Stimulated activated CD4-positive, alpha-beta T cell treated with anti-CD3 and anti-CD28 coated beads, TNF-alpha, amount 100 ng/mL, for 4 hours (primary cell): ENCODE results near the gene CYP2W1.
A peak's percentile ranks its signal among the peaks of the same experiment; 100 is the strongest.

Source experiments
- DNase-seq, 3 experiments: peaks; one replicate each; pipeline ENCODE4 v3.0.0-alpha.2; 2020; ENCODE audit warnings: low read depth in 3 of 3

The CYP2W1 gene

DNA sequence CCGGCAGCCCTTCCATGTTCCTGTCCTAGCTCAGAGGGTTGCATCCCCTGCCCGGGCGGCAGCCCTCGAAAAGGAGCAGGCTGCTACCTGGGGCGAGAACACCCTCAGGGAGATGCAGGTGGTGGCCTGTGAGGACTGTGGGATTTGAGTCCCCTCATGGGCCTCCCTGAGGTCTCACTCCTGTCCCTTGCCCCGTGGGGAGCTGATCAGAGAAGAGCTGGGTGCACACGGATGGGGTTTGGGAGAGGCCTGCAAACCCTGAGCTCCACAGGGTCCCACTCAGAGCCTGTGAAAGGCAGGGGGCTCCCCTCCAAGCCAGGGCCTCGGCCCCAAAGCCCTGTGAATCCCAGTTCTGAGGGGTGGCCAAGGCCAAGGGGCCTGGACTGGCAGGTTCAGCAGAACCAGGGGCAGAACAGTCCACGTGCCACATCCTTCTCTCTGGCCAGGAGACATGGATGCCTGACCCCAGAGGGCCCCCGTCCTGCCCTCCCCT lies 424 bp upstream of the CYP2W1 start:
- DNase-seq: no peak

DNA sequence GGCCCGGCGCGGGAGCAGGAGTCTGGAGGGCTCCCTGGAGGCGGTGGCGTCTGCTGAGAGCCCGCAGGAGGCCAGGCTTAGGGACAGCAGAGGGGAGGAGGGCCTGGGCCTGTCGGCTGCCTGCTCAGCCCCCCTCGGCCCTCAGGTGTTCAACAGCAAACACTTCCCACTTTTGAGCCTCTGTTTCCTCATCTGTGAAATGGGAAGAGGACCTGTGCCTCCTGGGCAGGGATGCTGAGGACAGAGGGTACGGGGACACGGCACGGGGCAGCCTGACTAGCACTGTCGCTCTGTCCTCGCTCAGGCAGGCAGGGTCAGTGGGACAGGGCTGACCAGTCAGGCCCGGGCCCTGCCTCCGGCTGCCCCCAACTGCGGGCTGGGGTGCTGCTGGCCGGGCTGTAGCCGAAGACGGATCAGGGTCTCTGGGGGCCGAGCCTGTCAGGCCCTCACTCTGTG lies 663 bp downstream of the CYP2W1 start:
- DNase-seq: no peak

DNA sequence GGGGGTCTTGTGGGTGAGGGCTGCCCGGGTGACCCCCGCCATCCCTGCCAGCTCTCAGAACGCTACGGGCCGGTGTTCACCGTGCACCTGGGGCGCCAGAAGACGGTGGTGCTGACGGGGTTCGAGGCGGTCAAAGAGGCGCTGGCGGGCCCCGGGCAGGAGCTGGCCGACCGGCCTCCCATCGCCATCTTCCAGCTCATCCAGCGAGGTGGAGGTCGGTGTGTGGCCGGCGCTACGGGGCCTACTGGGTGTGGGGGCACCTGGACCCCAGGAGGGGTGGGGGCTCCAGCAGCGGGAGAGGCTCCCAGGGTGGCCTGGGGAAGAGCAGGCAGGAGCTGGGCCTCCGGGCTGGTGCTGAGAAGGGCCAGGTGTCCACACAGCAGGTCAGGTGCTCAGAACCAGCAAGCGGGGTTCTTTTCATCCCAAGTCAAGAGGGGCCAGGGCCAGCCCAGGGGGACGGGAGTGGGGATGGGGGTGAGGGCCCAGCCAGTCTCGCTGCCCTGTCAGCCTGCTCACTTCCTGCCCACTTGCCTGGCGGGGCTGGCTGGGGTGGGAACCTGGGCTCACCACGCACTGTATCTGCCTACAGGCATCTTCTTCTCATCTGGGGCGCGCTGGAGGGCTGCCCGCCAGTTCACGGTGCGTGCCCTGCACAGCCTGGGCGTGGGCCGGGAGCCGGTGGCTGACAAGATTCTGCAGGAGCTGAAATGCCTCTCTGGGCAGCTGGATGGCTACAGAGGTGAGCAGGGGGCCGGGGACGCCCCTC lies 1.6 kb downstream of the CYP2W1 start:
- no peak for DNase-seq

DNA sequence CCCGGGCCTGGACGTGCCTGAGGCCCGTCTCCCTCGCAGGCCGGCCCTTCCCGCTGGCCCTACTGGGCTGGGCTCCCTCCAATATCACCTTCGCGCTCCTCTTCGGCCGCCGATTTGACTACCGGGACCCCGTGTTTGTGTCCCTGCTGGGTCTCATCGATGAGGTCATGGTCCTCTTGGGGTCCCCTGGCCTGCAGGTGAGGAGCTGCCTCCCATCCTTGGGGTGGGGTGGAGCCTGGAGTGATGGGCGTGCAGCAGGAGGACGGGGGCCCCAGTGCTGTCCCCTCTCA lies 2.1 kb downstream of the CYP2W1 start:
- no peak for DNase-seq

DNA sequence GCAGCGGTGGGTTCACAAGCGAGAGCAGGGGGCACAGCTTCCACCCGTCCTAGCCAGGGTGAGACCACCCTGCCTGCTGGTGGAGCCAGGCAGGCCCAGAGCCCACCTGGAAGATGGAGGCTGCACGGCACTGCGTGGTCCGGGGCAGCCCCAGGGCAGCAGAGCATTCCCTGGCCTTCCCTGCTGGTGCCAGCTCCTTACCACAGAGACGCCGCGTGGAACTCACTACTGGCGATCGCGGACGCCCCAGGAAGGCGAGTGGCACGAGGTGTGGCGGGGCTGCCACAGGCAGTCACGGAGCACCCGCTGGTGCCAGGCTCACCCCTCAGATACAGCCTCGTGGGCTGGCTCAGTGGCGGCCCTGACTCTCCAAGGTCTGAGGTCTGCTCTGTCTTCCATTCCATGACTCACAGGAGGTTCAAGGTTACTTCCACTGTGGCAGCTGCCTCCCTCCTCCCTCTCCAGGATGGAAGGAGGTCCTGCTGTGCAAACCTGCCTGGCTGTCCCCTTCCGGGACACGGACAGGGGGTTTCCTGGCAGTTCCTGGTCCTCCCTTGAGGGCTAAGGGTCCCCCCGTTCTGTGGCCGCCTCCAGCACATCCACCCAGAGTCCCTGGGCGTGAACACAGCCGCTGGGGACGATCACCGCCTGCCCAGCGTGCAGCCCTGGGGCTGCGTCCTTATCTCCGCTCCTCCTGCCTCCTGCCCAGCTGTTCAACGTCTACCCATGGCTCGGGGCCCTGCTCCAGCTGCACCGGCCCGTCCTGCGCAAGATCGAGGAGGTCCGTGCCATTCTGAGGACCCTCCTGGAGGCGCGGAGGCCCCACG lies 3.1 kb downstream of the CYP2W1 start:
- no peak for DNase-seq

DNA sequence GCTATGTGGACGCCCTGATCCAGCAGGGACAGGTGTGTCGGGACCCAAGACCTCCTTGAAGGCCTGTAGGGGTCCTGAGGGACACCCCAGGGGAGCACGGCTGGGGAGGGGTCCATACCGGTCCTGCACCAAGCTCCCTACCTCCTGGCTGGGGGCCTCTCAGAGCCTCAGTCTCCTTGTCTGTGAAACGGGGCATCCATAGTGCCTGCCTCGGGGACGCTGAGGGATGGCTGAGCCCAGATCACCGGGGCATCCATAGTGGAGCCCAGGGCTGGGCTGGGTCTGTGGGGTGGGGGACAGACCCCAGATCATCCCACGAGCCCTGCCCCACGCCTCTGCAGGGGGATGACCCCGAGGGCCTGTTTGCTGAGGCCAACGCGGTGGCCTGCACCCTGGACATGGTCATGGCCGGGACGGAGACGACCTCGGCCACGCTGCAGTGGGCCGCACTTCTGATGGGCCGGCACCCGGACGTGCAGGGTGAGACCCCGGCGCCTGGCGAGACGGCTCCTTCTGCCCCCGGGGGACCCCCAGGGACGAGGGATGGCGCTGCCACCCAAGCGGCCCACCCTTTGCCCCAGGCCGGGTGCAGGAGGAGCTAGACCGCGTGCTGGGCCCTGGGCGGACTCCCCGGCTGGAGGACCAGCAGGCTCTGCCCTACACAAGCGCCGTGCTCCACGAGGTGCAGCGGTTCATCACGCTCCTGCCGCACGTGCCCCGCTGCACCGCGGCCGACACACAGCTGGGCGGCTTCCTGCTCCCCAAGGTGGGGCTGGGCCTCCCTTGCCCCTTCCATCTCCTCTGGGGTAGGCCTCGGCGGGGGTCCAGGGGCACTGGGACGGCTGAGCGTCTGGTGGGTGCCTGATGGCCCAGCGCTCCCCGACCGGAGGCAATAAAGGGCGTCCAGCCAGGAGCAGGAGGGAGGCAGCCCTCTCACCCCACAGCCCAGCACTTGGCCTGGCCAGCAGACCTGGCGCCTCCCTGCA lies 4.1 kb downstream of the CYP2W1 start:
- DNase-seq: no peak

DNA sequence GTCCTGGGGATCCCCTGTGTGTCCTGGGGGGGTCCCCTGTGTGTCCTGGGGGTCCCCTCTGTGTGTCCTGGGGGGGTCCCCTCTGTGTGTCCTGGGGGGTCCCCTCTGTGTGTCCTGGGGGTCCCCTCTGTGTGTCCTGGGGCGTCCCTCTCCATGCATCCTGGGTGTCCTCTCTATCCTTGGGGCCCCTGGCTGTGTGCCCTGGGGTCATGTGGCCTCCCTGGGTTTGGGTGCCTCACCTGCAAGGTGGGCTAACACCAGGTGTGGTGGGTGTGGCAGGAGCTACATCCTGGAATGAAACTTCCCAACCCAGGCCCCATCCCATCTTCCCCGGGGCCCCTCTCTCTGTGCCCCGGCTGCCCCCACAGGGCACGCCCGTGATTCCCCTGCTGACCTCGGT lies 4.9 kb downstream of the CYP2W1 start:
- no peak for DNase-seq

DNA sequence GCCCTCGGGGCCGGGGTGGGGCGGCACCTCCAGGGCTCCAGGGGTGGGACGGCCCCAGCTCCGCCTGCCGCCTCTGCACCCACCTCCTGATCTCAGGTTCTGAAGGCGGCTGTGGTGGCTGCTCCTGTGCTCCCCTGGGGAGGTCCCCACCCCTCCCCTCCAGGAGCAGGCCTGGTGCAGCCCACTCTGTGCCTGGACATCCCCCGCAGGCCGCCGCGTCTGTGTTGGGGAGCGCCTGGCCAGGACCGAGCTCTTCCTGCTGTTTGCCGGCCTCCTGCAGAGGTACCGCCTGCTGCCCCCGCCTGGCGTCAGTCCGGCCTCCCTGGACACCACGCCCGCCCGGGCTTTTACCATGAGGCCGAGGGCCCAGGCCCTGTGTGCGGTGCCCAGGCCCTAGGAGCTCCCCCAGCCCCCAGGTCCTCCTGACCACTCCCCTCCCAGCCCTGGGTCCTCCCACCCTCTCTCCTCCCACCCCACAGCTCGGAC lies 5.5 kb downstream of the CYP2W1 start:
- DNase-seq: no peak

DNA sequence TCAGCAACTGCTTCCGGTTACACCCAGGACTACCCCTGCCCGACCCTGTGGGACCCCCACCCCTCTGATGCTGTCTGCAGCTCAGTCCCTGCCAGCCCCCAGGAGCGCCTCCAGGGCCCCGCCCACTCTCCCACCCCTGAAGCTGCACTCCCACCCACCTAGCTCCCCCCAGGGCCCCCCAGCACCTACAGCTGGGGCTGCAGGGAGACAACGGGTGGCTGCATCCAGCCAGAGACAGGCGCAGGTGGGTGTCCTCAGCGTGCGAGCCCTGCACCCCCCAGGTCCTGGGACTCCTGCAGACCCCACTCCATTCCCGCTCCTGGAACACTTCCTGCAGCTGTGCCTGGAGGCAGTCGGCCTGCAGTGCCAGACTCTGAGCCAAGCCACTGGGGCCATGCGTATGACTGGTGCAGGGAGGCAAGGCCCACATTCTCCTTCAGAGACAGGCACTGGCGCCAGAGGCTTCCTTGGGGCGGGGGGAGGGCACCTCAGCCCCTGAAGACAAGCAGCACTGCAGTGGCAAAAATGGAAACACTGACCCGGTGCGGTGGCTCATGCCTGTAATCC lies 6.1 kb downstream of the CYP2W1 start:
- no peak for DNase-seq

DNA sequence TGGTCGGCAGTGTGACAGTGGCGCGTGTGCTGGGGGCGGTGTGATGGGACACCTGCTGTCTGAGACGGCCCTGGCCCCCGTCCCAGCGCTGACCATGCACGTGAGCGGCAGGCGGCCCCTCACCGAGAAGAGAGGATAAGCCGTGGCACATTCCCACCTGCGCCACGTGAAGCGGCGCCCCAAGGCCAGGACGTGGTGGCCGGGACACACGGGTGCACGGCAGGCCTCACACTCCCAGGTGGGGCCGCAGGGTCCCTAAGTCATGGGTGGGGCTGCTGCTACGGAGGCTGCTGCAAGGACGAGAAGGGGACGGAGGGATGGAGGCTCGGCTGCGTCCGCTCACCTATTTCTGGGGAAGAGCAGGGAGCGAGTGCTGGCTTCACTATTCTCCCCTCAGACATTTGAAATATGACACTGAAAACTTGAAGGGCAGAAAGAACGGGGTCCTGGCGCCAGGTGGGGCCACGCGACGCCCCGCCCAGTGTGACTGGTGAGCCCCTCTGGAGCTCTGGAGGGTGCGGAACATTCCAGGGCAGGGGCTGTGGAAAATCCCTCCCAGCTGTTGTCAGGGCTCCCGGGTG lies 7.5 kb downstream of the CYP2W1 start:
- no peak for DNase-seq

DNA sequence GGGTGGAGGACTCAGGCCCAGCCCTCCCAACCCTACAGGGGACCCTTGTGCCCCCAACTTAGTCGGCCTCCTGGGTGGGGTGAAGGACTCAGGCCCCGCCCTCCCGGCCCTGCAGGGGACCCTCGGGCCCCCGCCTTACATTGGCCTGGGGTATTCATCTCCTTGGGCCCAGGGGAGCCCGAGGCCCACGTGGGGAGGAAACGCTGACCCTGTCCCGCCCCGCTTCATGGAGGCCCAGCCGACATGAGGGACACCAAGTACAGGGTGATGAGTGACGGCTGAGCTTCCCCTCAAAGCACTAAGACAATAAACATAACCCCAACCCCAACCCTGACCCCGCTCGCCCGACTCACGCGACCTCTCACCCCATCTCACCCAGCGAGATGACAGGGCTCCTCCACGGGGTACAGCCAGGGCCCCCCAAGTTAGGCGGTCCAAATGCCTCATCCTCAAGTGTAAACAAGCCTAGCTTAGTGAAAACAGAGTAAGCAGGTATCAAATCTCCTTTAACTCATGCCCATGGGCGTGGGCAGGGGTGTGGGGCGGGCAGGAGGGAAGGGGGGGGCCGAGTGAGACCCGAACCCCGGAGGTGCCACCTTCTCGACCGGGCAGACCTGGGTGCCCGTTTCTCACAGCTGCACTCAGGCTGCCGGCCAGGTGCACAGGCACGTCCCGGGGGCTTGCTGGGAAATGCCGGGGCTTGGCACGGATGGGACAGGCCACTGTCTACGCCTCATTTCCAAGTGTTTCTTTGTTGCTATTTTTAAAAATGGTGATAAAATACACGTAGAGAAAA lies 8.2 kb downstream of the CYP2W1 start:
- no peak for DNase-seq

DNA sequence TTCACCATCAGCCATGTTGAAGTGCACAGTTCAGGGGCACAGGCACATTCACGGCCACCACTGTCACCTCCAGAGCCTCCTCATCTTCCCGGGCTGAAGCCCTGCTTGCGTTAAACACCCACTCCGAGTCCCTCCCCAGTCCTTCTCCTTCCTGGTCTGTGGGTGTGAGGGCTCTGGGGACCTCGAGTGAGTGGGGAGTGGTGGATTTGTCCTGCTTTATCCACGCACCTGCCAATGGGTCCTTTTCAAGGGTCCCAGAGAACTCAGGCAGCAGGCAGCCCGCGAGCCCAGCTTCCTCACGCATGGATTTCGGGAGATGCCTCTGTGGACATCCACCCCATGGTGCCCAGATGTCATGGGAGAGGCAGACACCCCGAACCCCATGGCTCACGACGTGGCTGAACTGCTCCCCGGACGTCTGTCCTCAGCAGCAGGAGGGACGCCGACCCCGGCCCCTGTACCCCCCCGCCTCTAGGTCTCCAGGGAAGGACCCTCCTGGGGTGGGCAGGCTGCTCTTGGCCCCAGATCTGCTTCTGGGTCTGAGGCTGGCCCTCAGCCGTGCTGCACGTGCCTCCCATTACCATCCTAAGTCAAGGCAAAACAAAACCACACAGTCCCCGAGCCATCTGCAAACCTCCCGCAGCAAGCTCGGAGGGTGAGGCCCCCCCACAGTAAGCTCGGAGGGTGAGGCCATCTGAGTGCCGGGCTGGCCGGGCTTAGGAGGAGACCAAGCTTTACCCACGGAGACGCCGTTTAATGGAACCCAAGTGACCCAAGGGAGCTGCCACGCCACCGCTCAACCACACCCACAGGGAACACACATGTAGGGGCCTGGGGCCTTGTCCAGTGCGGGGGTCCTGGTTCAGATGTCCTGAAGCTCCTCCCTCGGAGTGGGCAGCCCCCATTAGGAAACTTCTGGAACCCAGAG lies 9.0 kb downstream of the CYP2W1 start:
- DNase-seq: no peak

DNA sequence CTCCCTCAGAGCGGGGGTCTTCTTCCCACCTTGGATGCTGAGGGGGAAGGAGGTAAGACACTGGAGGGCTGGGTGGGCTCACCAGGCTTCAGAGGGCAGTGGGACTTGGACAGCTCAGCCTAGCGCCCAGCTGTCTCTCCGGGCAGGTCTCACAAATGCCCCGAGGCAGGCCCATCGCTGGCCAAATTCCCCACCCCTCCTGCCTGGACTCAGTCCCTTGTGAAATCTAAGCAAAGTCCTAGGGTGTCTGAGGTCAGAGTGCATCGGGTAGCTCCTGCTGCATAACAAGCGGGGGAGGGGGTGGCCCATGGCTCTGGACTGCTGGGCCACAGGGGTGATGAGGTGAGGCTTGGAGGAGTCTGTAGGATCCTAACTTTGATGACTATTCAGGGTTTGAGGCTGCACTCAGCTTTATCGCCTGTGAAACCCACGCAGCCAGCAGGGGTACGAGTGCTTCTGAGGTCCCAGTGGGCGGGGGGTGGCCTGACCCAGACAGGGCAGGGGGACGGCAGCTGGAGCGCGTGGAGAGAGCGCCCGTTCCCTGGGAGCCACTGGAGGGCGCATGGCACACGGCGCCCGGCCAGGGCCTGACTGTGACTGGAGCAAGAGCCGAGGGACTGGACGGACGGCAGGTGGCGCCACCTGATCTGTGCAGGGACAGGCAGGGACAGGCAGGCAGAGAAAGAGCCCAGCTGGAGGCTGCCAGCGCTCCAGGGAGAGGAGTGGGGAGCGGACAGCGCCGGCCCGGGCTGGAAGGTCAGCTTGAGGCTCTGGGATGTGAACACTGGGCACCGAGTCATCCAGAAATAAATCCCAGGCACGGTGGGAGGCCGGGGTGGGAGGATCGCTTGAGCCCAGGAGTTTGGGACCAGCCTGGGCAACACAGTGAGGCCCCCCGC lies 10.0 kb downstream of the CYP2W1 start:
- DNase-seq: peak; percentile 89 to 92 (median 91)

DNA sequence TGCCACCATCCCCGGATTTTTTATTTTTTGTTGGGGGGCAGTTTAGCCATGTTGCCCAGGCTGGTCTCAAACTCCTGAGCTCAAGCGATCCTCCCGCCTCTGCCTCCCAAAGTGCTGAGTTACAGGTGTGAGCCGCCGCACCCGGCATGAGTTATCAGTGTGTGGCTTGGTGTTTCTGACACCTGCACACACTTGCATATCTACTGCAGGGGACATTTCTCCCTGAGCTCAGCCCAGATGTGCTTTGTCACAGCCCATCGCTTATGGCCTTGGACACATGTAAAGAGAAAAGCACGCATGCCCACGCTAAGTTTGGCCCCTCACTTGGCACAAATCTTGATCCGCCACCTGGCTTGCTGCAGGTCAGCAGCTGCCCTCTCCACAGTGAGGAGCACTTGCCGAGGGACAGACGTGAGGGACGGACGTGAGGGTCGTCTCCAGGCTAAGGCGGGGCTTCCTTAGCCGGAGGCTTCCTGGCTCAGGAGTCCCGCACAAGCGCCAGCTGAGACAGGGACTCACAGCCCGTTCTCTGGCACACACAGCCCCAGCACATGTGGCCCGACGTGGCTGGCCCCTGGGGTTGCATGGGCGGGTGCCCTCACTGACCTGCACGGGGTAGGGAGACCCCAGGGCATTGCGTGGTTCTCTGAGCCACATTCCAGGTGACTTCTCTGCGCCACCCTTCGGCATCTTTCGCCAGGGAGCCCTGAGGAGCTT lies 11.8 kb downstream of the CYP2W1 start:
- no peak for DNase-seq

DNA sequence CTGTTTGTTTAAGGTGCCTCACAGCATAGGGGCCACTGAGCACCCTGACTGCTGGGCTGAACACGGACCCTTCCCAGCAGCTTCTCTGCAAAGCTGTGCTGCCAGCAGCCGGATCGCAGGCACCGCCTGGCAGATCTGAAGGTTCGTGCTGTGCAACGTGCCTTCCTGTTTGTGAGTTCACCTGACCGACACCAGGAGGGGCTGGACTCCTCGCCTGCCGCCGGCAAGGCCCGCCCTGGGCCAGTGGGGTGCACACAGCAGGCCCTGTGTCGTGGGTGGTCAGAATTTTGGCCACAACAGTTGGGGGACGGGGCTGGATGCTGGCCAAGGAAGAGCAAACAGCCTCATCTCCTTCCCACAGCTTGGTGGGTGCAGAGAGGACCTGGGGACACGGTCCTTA lies 12.6 kb downstream of the CYP2W1 start:
- no peak for DNase-seq

DNA sequence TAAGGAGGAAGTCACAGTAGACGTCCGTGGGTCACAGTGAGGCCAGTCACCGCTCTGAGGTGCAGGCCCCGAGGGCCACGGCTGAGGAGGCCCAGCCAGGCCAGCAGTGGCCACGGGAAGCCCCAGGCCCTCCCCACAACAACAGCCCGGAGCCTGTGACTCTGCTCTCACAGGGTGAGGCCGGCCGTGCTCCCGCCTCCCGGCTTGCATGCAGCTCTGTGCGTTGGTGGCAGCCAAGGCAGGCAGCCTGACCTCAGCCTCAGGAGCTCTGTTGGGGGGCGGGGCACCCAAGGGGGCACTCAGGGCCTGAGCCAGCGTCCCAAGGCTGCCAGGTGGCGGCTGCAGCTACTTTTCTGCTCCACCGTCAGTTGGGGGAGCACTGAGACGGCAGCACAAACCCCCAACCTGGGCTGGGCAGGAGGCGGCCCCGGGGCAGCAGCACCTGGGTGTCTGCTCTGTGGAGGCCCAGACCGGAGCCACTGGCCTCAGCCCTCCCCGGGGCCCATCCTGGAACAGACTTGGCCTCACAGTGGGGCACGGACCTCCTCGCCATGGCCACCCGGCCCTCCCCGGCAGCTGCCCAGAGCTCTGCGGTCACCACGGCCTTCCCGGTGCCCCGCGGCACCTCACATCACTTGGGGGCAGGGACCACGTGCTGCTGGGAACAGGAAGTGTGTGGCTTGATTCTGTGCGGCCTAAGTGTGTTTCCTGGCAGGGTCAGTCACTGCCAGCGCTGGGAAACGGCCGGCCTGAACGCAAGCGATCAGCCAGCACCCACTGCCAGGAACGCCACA lies 13.3 kb downstream of the CYP2W1 start:
- DNase-seq: no peak
